OCI-LY3 (cell line): Measurements from ENCODE around the gene MAGI2.

Source experiments
- EZH2phosphoT487 ChIP-seq: fragments of 200-600 bp; shearing (Covaris generic); IDR thresholded peaks from 2 replicates; pipeline ENCODE4 v1.6.1; 2018; ENCODE audit warnings: antibody characterized with exemption, mixed run types, low read depth
- TF ChIP-seq, protein P1 (sequence below): fragments of 200-600, 300-600 bp; sonication (generic); IDR thresholded peaks from 2 replicates; pipeline ENCODE4 v1.5.1; 2014; ENCODE audit warnings: antibody characterized with exemption, low read length, low read depth

- TF ChIP-seq, protein P1, sequence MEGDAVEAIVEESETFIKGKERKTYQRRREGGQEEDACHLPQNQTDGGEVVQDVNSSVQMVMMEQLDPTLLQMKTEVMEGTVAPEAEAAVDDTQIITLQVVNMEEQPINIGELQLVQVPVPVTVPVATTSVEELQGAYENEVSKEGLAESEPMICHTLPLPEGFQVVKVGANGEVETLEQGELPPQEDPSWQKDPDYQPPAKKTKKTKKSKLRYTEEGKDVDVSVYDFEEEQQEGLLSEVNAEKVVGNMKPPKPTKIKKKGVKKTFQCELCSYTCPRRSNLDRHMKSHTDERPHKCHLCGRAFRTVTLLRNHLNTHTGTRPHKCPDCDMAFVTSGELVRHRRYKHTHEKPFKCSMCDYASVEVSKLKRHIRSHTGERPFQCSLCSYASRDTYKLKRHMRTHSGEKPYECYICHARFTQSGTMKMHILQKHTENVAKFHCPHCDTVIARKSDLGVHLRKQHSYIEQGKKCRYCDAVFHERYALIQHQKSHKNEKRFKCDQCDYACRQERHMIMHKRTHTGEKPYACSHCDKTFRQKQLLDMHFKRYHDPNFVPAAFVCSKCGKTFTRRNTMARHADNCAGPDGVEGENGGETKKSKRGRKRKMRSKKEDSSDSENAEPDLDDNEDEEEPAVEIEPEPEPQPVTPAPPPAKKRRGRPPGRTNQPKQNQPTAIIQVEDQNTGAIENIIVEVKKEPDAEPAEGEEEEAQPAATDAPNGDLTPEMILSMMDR, result no peak
- TF ChIP-seq EZH2phosphoT487, result no peak
These were observed 1108.1 kb downstream of the MAGI2 start for GRCh38 chr7:78345293-78345911.
